ENCODE data around the gene CEP152. TPM values are rescaled to one million over a fixed set of nuclear protein-coding genes. Genes with fewer than 3 reads are reported as not detected.

Gene CEP152
- total RNA-seq, 1 donor from 2014 or later = 16.0 TPM

- TF ChIP-seq, protein P1, sequence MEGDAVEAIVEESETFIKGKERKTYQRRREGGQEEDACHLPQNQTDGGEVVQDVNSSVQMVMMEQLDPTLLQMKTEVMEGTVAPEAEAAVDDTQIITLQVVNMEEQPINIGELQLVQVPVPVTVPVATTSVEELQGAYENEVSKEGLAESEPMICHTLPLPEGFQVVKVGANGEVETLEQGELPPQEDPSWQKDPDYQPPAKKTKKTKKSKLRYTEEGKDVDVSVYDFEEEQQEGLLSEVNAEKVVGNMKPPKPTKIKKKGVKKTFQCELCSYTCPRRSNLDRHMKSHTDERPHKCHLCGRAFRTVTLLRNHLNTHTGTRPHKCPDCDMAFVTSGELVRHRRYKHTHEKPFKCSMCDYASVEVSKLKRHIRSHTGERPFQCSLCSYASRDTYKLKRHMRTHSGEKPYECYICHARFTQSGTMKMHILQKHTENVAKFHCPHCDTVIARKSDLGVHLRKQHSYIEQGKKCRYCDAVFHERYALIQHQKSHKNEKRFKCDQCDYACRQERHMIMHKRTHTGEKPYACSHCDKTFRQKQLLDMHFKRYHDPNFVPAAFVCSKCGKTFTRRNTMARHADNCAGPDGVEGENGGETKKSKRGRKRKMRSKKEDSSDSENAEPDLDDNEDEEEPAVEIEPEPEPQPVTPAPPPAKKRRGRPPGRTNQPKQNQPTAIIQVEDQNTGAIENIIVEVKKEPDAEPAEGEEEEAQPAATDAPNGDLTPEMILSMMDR (conservative IDR thresholded peaks at IDR 0.05) = no peak
- Mint-ChIP-seq H3K36me3 (peaks cover 4% of the 10 kb centered on the region), H3K4me3 (no peak overlapping the region), H3K9me3 (no peaks in the 10 kb centered on the region), H3K27me3 (no peaks in the 10 kb centered on the region), H3K27ac (no peak overlapping the region), H3K4me1 (ENCODE audit: unreplicated experiment) (peaks cover 15% of the 10 kb centered on the region)
- DNase-seq (ENCODE audit: extremely low spot score, unreplicated experiment) = no peak
These were observed 41.1 kb upstream of the CEP152 start for GRCh38 chr15:48851956-48852355.

GRCh38 chr15:48850648-48851047 is 39.8 kb upstream of the CEP152 start:
- DNase-seq (ENCODE audit: extremely low spot score, unreplicated experiment) = no peak
- H3K4me3 Mint-ChIP-seq = no peak overlapping the region
- TF ChIP-seq, protein P1 (conservative IDR thresholded peaks at IDR 0.05) = no peak
- H3K9me3 Mint-ChIP-seq = no peaks in the 10 kb centered on the region
- H3K27ac Mint-ChIP-seq = no peak overlapping the region
- peaks cover 5% of the 10 kb centered on the region for H3K4me1 Mint-ChIP-seq (ENCODE audit: unreplicated experiment)
- peaks cover 4% of the 10 kb centered on the region for H3K36me3 Mint-ChIP-seq
- no peaks in the 10 kb centered on the region for H3K27me3 Mint-ChIP-seq

DNA sequence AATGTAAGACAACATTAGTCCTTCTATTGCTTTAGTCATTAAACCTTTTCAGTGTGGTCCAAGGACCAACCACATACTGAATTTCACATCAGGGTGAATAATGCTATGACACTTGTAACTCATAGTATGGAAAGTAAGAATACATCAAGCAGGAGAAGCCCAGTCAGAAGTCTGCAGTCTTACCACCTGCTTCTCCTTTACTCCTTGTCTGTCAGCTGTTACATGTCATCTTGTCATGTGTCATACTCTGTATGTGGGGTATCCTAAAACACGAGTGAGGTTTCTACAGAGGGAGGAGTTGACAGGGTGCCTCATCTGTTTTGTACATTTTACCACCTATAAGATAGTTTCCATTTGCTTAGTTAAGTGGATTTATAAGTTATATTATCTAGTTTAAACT is 34.3 kb upstream of the CEP152 start:
- H3K9me3 Mint-ChIP-seq = no peaks in the 10 kb centered on the region
- H3K27ac Mint-ChIP-seq = no peak overlapping the region
- DNase-seq (ENCODE audit: extremely low spot score, unreplicated experiment) = no peak
- no peaks in the 10 kb centered on the region for H3K36me3 Mint-ChIP-seq
- TF ChIP-seq, protein P1 (conservative IDR thresholded peaks at IDR 0.05) = no peak
- H3K4me1 Mint-ChIP-seq (ENCODE audit: unreplicated experiment) = no peaks in the 10 kb centered on the region
- H3K4me3 Mint-ChIP-seq = no peak overlapping the region
- no peaks in the 10 kb centered on the region for H3K27me3 Mint-ChIP-seq

GRCh38 chr15:48842501-48842900 is 31.6 kb upstream of the CEP152 start:
- H3K4me3 Mint-ChIP-seq = no peak overlapping the region
- H3K36me3 Mint-ChIP-seq = no peaks in the 10 kb centered on the region
- H3K4me1 Mint-ChIP-seq (ENCODE audit: unreplicated experiment) = no peaks in the 10 kb centered on the region
- TF ChIP-seq, protein P1 (conservative IDR thresholded peaks at IDR 0.05) = no peak
- H3K27ac Mint-ChIP-seq = no peak overlapping the region
- no peaks in the 10 kb centered on the region for H3K9me3 Mint-ChIP-seq
- no peak for DNase-seq (ENCODE audit: extremely low spot score, unreplicated experiment)
- H3K27me3 Mint-ChIP-seq = no peaks in the 10 kb centered on the region

GRCh38 chr15:48834756-48835155 is 23.9 kb upstream of the CEP152 start:
- Mint-ChIP-seq H3K27me3 (no peaks in the 10 kb centered on the region), H3K9me3 (peaks cover 6% of the 10 kb centered on the region), H3K4me1 (ENCODE audit: unreplicated experiment) (no peaks in the 10 kb centered on the region), H3K27ac (no peak overlapping the region), H3K4me3 (no peak overlapping the region), H3K36me3 (no peaks in the 10 kb centered on the region)
- TF ChIP-seq, protein P1 (conservative IDR thresholded peaks at IDR 0.05) = no peak
- DNase-seq (ENCODE audit: extremely low spot score, unreplicated experiment) = no peak

Data from type B pancreatic cell (in vitro differentiated cells).